ENCODE measurements around the gene SH3GL1. TPM values are rescaled to one million over a fixed set of nuclear protein-coding genes. Genes with fewer than 3 reads are reported as not detected.

The SH3GL1 gene
- total and polyA plus RNA-seq, 2 experiments from 2014 or later, result 73.1 to 89.5 TPM

DNA sequence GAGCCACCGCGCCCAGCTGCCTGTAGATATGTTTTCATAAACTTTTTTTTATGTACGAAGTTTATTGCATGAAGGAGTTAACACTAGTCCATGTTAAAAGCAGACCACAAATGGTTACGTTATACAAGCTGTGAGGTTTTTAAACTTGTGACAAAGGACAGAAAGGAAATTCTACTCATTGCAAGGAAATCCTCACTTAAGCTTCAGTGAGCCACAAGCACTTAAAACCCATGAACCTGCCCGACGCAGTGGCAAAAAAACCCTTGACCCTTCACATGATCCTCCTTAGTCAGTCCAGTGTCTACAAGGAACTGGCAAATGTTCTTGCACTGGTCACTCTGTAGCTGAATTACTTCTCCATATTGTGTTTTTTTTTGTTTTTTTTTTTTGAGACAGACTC lies 52.8 kb downstream of the SH3GL1 start:
- no peaks in the 10 kb centered on the region for H3K4me1 ChIP-seq (ENCODE audit: insufficient read depth)
- peaks cover 38% of the 10 kb centered on the region for H3K36me3 Mint-ChIP-seq (ENCODE audit: low read depth)
- H3K4me1 Mint-ChIP-seq, result no peaks in the 10 kb centered on the region
- H3K27me3 Mint-ChIP-seq (ENCODE audit: insufficient read depth, low read depth, poor library complexity), result peaks cover 19% of the 10 kb centered on the region
- no peak overlapping the region for H3K4me3 Mint-ChIP-seq
- H3K27me3 ChIP-seq (ENCODE audit: insufficient read depth), result no peaks in the 10 kb centered on the region
- H3K36me3 ChIP-seq (ENCODE audit: insufficient read depth), result no peaks in the 10 kb centered on the region; the same call in 1 of the 2 replicates
- H4K20me1 ChIP-seq (replicated peaks; ENCODE audit: insufficient read depth), result peaks cover 6% of the 10 kb centered on the region
- TF ChIP-seq REST (IDR thresholded peaks at IDR 0.05; ENCODE audit: unreplicated experiment) (no peak), STAT1 (IDR thresholded peaks at IDR 0.05; ENCODE audit: unreplicated experiment) (no peak), POLR2AphosphoS5 (IDR thresholded peaks at IDR 0.05; ENCODE audit: low read depth) (no peak), EZH2 (IDR thresholded peaks at IDR 0.05; ENCODE audit: low read depth, unreplicated experiment) (no peak), CREB1 (CRISPR knock-in tag; IDR thresholded peaks at IDR 0.05; ENCODE audit: low read depth) (no peak), EZH2phosphoT487 (IDR thresholded peaks at IDR 0.05; ENCODE audit: unreplicated experiment) (no peak), JUNB (IDR thresholded peaks at IDR 0.05; ENCODE audit: unreplicated experiment) (no peak), ZNF462 (CRISPR knock-in tag; IDR thresholded peaks at IDR 0.05) (no peak), ZNF331 (CRISPR knock-in tag; IDR thresholded peaks at IDR 0.05; ENCODE audit: low read depth) (no peak), NANOG (IDR thresholded peaks at IDR 0.05; ENCODE audit: borderline replicate concordance) (no peak), ZNF114 (CRISPR knock-in tag; IDR thresholded peaks at IDR 0.05) (no peak)
- TF ChIP-seq, protein P1, sequence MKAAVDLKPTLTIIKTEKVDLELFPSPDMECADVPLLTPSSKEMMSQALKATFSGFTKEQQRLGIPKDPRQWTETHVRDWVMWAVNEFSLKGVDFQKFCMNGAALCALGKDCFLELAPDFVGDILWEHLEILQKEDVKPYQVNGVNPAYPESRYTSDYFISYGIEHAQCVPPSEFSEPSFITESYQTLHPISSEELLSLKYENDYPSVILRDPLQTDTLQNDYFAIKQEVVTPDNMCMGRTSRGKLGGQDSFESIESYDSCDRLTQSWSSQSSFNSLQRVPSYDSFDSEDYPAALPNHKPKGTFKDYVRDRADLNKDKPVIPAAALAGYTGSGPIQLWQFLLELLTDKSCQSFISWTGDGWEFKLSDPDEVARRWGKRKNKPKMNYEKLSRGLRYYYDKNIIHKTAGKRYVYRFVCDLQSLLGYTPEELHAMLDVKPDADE (IDR thresholded peaks at IDR 0.05), result no peak
- TF ChIP-seq, protein P2, sequence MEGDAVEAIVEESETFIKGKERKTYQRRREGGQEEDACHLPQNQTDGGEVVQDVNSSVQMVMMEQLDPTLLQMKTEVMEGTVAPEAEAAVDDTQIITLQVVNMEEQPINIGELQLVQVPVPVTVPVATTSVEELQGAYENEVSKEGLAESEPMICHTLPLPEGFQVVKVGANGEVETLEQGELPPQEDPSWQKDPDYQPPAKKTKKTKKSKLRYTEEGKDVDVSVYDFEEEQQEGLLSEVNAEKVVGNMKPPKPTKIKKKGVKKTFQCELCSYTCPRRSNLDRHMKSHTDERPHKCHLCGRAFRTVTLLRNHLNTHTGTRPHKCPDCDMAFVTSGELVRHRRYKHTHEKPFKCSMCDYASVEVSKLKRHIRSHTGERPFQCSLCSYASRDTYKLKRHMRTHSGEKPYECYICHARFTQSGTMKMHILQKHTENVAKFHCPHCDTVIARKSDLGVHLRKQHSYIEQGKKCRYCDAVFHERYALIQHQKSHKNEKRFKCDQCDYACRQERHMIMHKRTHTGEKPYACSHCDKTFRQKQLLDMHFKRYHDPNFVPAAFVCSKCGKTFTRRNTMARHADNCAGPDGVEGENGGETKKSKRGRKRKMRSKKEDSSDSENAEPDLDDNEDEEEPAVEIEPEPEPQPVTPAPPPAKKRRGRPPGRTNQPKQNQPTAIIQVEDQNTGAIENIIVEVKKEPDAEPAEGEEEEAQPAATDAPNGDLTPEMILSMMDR (conservative IDR thresholded peaks at IDR 0.05; ENCODE audit: low read depth in 2 of 2), result no peak
- no peak overlapping the region for H3K4me2 ChIP-seq
- no peak overlapping the region for H3K27ac Mint-ChIP-seq
- H3K27ac ChIP-seq (ENCODE audit: low read depth), result no peak overlapping the region
- no peak overlapping the region for H2AFZ ChIP-seq
- H3K9me2 ChIP-seq (ENCODE audit: insufficient read depth), result no peaks in the 10 kb centered on the region
- H3K79me2 ChIP-seq (replicated peaks; ENCODE audit: insufficient read depth), result 0 out of 2 replicates have a peak, but pooled peaks cover 5% of the 10 kb centered on the region
- peaks cover 14% of the 10 kb centered on the region; the same call in 1 of the 2 replicates for H3F3A ChIP-seq (replicated peaks; ENCODE audit: low read depth)
- no peaks in the 10 kb centered on the region for H3K9me3 Mint-ChIP-seq
- H3K4me3 ChIP-seq, result no peak overlapping the region
- ATAC-seq (no peak), DNase-seq (ENCODE audit: low spot score) (no peak)
